ENCODE results near the gene FPGS.
"Not testable (repeated sequence)": the region's sequence is repeated elsewhere in the genome, so short reads cannot be mapped to it uniquely, and the experiment has no call there.

The FPGS gene

GRCh38 chr9:127814619-127815511 lies 12.2 kb downstream of the FPGS start:
- DNase-seq = no peak

- no peak for DNase-seq
These were observed 13.1 kb downstream of the FPGS start for GRCh38 chr9:127815512-127816361.

GRCh38 chr9:127816362-127816725 lies 13.7 kb downstream of the FPGS start:
- DNase-seq = no peak

- DNase-seq = no peak
These were observed 14.0 kb downstream of the FPGS start for GRCh38 chr9:127816728-127817127.

- no peak for DNase-seq
These were observed 15.3 kb downstream of the FPGS start for GRCh38 chr9:127817881-127818434.

GRCh38 chr9:127818574-127818973 lies 15.9 kb downstream of the FPGS start:
- no peak for DNase-seq

GRCh38 chr9:127822108-127822507 lies 19.4 kb downstream of the FPGS start:
- DNase-seq = no peak

- no peak for DNase-seq
These were observed 22.8 kb downstream of the FPGS start for GRCh38 chr9:127825319-127826051.

- no peak for DNase-seq
These were observed 23.7 kb downstream of the FPGS start for GRCh38 chr9:127826253-127826913.

GRCh38 chr9:127828262-127829031 lies 25.8 kb downstream of the FPGS start:
- DNase-seq = no peak

- no peak for DNase-seq
These were observed 26.7 kb downstream of the FPGS start for GRCh38 chr9:127829205-127829906.

GRCh38 chr9:127832248-127832647 lies 29.6 kb downstream of the FPGS start:
- no peak for DNase-seq

- no peak for DNase-seq
These were observed 30.9 kb downstream of the FPGS start for GRCh38 chr9:127833555-127833954.

- no peak for DNase-seq
These were observed 33.4 kb downstream of the FPGS start for GRCh38 chr9:127835991-127836516.

GRCh38 chr9:127836561-127836960 lies 33.9 kb downstream of the FPGS start:
- not testable (repeated sequence) for DNase-seq

- no peak for DNase-seq
These were observed 34.7 kb downstream of the FPGS start for GRCh38 chr9:127837346-127837745.

- DNase-seq = no peak
These were observed 35.8 kb downstream of the FPGS start for GRCh38 chr9:127838375-127839078.

GRCh38 chr9:127841087-127841835 lies 38.6 kb downstream of the FPGS start:
- DNase-seq = no peak

- no peak for DNase-seq
These were observed 42.2 kb downstream of the FPGS start for GRCh38 chr9:127844821-127845359.

Data from COR-L47 (cell line).